Measurements from ENCODE around the gene DNAJB8. TPM values are rescaled to one million over a fixed set of nuclear protein-coding genes. Genes with fewer than 3 reads are reported as not detected.

Gene DNAJB8
- total RNA-seq, 2 experiments from 2014 or later = not detected

DNA sequence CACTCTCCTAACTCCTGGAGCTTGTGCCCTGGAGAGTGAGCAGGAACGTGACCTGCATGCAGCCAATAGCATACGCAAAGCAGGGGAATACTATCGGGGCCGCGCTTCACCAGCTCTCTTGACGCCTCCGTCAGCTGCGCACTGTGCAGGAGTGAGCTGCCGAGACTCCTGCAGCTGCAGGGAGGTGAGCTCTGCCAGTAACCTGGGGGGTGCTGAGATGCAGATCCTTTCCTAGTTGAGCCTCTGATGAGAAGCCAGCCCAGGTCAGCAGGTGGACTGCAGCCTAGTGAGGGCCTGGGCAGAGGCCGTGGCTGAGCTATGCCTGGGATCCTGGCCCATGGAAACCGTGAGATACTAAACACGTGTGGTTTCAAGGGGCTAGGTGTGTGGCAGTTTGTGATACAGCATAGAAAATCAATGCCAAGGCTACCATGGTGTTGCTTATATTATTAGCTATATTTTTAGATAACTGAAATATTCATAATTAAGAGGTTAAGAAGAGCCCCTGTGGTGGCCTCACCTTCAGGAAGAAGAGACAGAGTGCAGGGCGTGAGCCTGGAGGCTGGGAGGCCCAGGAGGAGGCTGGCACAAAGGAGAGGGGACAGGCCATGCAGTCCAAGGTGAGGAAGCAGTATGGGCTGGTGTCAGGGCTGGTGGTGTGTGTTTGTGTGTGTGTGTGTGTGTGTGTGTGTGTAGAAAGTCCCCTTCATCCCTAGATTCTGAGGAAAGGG, 5.9 kb upstream of the DNAJB8 start:
- CTCF ChIA-PET = no interaction called here

DNA sequence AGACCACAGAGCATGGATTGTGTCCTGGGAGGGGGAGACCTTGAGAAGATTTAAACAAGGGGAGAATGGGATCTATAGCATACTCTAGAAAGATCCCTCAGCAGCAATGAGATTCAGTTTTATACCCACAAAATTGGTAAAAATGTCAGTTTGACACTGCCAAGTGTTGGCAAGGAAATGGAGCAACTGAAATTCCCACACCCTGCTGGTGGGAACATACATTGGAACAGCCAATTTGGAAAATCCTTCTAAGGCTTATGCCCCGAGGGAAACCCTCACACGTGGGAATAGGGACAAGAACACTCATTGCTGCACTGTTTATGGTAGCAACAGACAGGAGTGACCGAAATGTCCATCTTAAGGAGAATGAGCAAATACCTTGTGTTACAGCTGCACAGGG, 5.0 kb upstream of the DNAJB8 start:
- CTCF ChIA-PET = no interaction called here
- POLR2A ChIA-PET = no interaction called here

More for the DNA sequence above, 5.9 kb upstream of the DNAJB8 start:
- POLR2A ChIA-PET = no interaction called here

DNA sequence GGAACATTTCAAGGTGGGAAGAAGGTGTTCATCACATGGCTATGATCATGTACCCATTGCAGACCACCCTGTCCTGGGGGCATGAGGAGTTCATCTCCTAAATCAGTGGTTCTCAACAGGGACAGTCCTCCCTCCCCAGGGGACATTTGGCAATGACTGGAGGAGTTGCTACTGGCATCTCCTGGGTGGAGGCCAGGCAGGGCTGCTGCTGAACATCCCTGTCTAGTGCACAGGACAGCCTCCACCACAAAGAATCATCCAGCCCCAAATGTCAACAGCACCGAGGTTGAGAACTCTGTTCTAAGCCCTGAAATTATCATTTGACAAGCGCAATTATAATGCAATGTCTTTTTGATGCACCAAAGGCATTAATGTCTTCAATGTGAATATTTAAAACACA, 4.4 kb upstream of the DNAJB8 start:
- CTCF ChIA-PET = no interaction called here
- POLR2A ChIA-PET = no interaction called here

DNA sequence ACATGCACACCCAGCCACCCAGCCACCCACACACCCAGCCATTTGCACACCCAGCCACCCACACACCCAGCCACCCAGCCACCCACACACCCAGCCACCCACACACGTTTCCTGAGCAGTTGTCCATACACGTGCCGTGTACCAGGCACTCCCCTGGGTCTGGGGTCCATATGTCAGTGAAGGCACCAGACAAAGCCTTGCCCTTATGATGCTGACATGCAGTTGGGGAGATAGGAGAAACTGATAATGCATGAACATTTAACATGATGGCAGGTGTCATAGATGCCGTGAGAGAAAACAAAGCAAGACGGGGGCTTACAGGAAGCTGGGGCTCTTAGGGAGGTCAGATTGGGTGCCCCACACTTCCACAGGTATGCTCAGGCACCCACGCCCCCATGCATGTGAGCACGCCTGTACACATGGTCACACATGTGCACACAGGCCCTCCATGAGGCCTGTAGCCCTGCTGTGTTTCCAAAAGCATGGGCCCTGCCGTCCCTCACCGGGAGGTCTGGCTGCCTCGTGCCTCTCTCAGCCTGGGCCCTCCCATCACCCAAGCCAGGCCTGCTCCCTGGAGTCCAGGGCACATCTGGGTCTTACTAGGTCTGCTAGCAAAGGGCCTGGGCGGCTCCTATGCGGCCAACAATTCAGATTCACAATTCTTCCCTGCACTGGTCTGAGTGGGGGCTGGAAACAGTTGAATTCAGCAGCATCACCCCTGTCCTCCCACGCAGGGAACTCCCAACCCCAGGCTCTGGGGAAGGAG, 3.6 kb upstream of the DNAJB8 start:
- ChIA-PET CTCF (no interaction called here), POLR2A (no interaction called here)

DNA sequence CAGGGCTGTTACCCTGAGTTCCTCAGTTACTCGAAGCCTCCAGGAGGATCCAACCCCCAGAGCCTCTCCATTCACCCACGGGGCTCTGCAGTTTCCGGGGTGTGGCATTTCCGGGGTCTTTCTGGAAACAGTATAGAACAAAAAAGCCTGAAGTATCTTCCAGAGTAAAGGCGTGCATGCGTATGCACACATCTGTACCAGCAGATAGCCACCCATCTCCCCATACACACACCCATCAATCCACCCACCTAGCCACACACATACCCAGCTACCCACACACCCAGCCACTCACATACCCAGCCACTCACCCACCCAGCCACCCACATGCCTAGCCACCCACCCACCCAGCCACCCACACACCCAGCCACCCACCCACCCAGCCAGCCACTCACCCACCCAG, 2.9 kb upstream of the DNAJB8 start:
- ChIA-PET CTCF (no interaction called here), POLR2A (no interaction called here)

DNA sequence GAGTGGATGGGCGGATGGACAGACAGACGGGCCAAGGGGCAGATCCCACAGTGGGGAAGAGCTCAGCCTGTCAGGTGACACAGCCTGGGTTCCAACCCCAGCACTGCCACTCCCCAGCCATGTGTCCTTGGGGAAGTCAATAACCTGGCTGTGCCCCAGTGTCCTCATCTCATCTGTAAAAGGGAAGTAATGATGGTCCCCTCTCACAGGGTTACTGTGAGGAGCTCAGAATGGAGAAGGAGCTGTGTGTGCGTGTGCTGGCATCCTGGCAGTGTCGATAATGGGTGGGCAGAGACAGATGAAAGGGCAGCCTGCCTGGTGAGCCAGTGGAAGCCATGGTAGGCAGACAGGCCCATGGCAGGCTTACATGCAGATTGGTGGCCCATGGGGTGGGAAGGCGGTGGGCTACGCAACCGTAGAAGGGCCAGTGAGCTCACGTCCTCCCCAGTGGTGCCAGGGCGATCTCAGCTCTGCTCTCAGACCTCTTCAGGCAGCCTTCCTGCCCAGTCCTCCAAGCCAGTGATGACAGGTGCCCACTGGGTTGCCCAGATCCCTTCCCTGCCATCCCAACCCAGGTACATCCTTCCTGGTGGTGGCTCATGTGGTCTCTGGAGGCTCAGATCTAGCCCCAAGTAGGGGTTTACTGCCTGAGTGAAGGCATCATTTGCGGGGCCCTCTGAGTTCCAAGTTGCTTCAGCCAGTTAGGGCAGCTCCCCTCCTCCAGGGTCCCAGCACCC, 2.3 kb upstream of the DNAJB8 start:
- ChIA-PET CTCF (no interaction called here), POLR2A (no interaction called here)

DNA sequence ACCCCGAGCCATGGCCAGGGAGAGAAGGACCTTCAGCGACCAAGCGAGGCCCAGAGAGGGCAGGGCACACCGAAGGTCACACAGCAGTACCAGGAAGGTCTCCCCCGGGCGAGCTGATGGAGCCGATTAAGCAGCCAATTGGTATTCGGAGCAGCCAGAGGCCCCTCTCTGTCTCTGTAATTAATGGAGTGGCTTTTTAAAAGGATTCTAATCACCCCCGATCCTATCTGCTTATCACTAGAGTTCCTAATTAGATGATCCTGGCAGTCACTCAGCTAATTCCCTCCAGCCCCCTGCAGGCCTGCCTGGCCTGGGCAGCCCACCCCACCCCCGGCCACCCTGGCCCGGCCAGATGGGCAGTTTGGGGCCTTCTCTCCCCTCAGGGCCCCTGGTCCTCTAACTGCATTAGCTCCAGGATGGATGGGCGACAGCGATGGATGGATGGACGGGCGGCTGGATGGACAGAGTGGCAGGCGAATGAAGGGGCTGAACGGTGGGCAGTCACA, 1.6 kb upstream of the DNAJB8 start:
- CTCF ChIA-PET = no interaction called here
- POLR2A ChIA-PET = no interaction called here

DNA sequence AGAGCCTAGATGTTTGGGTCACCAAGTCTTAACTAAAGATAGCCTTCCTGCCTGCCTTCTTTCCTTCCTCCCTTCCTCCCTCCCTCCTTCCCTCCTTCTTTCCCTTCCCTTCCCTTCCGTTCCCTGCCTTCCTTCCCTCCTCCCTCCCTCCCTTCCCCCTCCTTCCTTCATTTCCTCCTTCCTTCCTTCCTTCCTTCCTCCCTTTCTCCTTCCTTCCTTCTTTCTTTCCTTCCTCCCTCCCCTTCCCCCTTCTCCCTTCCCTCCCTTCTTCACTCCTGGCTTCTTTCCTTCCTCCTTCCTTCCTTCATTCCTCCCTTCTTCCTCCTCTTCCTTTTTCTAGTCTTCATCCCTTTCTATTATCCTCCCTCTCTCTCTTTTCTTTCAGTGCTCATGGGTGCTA, 2.0 kb downstream of the DNAJB8 start:
- POLR2A ChIA-PET = no interaction called here

DNA sequence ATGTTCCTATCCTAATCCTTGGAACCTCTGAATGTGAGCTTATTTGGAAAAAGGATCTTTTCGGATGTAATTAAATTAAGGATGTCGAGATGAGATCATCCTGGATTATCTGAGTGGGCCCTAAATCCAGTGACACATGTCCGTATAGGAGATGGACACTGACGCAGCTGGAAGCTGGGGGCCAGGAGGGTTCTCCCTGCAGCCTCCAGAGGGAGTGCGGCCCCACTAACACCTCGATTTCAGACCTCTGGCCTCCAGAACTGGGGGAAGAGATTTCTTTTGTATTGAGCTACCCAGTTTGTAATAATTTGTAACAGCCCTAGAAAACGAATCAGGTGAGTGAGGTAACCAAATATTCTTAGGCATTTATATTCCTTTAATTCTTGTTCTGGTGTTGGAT, 2.5 kb downstream of the DNAJB8 start:
- CTCF ChIA-PET = no interaction called here
- POLR2A ChIA-PET = no interaction called here

More for the DNA sequence above, 2.0 kb downstream of the DNAJB8 start:
- CTCF ChIA-PET = no interaction called here

DNA sequence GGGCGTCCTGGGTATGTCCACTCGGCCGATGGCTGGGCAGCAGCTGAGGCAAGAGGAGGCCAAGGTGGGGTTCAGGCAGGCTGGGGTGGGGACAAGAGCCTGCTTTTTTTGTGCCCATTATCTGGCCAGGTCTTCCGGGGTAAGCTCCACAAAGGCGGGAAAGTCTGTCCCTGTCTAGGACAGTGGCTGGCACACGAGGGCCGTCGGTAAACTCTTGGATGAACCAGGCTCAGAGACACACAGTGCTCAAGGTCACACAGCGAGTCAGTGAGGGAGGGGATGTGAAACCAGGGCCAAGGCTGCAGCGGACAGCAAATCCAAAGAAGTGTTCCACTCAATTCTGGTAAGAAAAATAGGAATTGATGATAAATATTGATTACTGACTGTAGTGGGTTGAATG, 2.9 kb downstream of the DNAJB8 start:
- ChIA-PET CTCF (no interaction called here), POLR2A (no interaction called here)

DNA sequence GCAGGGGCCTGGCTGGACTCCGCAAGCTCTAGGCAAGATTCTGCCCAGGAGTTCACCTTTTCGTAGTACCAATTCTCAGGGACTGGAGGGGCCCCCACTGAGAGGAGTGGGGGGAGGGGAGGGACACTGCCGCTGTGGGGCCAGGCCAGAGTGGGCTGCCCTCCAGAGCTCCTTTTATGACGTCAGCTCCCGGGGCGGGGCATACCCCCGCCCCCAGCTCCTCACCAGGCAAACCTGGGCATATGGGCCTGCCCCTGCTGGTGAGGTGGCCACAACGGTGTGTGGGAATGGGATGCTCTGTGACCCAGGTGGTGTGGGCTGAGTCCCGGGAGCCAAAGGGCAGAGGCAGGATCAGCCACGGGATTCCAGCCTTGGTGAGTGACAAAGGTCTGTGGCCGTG, 3.3 kb downstream of the DNAJB8 start:
- POLR2A ChIA-PET = no interaction called here
- CTCF ChIA-PET = interaction anchor here (0.6 kb wide), 1 partner anchor 11 kb away, joined by 3 read pairs; no protein-coding TSS in a partner anchor

DNA sequence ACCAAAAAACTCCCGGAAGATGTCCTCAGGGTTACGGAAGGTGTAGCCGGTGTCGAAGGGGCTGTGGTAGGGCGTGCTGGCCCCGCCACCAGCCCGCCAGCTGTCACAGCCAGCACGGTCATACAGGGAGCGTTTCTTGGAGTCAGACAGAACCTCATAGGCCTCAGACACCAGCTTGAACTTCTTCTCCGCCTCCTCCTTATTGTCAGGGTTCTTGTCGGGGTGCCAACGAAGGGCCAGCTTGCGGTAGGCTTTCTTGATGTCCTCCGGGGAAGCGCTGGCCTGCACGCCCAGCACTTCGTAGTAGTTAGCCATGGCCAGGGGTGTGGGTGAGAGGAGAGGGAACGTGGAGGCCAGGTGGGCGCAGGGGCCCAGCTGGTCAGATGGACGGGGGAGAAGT, 3.8 kb downstream of the DNAJB8 start:
- ChIA-PET CTCF (interaction anchor here (0.6 kb wide), 1 partner anchor 11 kb away, joined by 3 read pairs; no protein-coding TSS in a partner anchor), POLR2A (no interaction called here)

DNA sequence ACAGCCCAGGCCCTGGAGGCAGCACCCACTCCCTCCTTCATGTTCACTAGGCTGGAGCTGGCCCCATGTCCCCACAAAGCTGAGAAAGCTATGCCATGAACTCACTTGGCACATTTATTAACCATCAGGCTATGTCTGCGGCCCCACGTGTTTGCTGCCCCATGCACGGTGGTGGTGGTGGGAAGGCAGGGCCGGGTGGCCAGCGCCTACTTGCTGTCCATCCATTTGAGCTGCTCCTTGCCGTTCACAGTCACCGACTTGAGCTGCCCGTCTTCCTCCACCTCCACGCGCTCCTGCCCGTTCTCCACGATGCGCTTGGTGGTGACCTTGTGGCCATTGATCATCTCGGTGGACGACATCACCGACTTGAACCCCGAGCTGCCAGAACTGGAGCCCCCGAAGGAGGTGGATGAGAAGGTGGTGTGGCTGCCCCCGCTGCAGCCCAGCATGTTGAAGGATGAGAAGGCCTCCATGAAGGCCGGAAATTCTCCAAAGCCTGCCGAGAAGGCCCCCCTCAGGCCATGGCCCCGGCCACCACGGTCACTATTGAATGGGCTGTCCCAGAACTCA, 4.3 kb downstream of the DNAJB8 start:
- ChIA-PET CTCF (interaction anchor here (0.6 kb wide), 1 partner anchor 11 kb away, joined by 3 read pairs; no protein-coding TSS in a partner anchor), POLR2A (no interaction called here)

DNA sequence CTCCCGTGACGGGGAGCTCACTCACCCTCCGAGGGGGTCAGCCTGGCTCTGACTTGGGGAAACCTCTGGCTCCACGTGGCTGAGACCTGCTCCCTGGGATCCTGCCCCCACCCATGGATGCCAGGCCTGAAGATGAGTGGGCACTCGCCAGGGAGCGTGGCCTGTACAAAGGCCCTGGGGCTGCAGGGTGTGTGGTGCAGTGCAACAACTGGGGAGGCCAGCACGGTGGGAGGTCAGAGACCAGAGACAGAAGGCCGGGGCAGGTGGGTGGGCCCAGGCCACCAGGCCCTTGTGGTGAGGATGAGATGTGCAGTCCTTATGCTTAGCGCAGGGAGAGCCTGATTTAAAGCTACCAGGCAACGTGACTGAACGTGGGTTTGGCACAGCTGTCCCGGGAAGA, 5.0 kb downstream of the DNAJB8 start:
- CTCF ChIA-PET = no interaction called here

DNA sequence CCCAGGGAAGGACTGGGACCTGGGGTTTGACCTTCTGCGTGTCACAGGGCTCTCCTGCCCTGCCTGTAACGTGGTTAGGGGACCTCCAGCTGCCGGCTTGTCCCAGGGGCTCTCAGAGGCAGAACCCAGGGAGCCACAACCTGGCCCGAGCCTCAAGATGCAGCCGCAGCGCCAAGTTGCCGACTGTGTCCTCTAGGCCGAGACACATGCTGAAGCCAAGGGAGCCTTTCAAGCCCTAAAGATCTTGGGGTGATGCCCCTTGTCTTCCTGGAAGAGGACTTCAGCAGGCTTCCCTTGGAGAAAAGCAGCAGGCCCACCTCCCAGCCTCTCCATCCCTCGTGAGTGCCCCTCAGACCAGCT, 7.2 kb downstream of the DNAJB8 start:
- POLR2A ChIA-PET = no interaction called here
- CTCF ChIA-PET = no interaction called here

More for the DNA sequence above, 5.0 kb downstream of the DNAJB8 start:
- POLR2A ChIA-PET = no interaction called here

DNA sequence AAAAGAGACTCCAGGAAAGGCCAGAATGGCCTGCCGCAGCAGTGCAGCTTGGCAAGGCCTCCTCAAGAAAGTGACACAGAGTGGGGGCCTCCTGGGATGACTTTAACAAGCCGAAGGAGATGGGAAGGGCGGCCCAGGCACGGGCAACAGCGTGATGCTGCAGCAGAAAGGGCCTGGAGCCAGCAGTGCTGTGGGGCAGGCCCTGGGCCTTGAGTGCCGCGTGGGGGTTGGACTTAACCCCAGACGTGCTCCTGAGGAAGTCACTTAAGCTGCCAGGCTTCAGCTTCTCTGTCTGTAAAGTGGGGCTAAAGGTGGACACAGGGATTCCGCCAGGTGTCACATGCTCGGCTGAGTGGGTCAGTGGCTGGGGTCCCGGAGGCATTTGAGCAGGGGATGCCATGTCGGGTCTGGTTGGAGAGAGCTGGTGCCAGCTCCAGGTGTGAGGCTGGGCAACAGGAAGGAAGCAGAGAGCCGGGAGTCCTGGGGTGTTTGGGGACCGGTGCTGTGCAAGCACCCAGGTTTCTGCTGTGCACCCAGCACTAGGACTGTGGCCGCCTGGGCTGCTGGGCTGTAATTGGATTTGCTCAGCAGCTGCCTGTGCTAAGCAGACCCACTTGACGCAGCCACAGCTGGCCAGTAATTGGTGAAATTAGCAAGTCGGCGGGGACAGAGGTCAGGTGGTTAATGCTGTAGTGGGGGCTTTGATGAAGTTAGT, 7.8 kb downstream of the DNAJB8 start:
- ChIA-PET POLR2A (no interaction called here), CTCF (no interaction called here)

DNA sequence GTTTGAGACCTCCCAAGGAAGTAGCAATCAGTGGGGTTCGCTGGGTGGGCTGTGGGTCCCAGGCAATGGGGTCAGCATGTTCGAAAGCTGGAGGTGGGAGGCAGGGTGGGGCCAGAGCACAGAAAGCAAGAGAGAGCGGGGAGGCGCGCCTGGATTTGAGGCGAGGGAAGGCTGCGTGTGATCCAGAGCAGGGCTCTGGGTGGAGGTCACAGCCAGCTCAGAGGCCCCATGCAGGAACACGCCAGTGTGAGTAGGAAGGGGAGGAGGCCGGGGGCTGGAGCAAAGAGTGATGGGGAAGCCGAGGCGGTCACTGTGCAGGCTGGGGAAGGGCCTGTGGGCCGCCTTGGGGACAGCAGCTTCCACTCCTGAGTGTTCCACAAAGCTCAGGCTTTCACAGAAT, 8.8 kb downstream of the DNAJB8 start:
- CTCF ChIA-PET = no interaction called here
- POLR2A ChIA-PET = no interaction called here

DNA sequence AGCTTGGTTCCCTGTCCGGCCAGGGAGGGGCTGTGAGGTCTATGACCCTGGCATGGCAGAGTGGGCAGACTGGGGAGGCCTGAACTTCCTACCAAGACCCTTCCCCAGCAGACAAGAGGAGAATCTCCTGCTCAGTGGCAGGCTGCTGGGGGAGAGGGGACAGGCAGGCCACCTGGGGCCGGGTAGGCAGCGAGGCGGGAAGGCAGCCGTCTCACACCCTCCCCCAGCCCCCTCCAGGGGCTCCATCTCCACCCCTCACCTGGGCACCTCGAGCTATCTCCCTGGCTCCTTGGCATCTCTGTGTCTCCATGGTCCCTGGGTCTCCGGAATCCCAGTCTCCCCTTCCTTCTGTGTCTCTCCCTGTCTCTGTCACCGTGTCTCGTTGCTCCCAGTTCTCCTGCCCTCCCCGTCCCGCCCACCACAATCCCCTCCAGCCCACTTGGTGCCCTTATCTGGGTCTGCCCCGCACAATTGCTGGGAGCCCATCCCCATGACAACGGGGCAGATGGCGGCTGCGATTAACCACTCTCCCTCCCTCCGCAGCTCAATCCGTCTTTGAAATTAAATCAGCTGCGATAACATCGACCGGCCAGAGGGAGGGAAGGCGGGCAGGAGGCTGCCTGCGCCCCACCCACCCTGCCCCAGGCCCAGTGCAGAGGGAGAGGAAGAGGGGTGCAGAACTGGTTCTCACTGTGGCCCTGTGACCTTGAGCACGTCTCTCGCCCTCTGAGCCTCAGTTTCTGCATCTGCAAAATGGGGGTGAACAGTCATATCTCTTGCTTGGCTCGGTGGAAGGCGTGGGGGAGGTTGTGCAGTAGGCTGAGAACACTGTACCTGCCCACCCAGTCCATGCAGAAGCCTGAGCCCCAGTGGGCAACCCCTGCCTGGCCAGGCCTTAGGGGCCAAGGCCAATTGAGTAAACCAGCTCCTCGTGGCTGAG, 9.6 kb downstream of the DNAJB8 start:
- ChIA-PET CTCF (no interaction called here), POLR2A (no interaction called here)

Data from activated CD8-positive, alpha-beta memory T cell treated with anti-CD3 and anti-CD28 coated beads for 36 hours (primary cell).